Liver (tissue), 3 donors: ENCODE measurements around the gene ICAM5.

ENCODE experiments used
- ATF3 ChIP-seq: IDR thresholded peaks from 2 replicates; pipeline ENCODE4 v1.6.1; 2016; ENCODE audit warnings: antibody characterized with exemption
- EGR1 ChIP-seq, 2 donors: IDR thresholded peaks; 2 replicates each; pipeline ENCODE4 v1.6.1; 2016 to 2018; ENCODE audit warnings: antibody characterized with exemption in 2 of 2, low read depth in 2 of 2
- FOXA2 ChIP-seq: IDR thresholded peaks from 2 replicates; pipeline ENCODE4 v1.6.1; 2016; ENCODE audit warnings: antibody characterized with exemption
- GABPA ChIP-seq, 2 donors: IDR thresholded peaks in 1 of 2; conservative IDR thresholded peaks in 1 of 2; 2 replicates each; pipeline ENCODE4 v1.6.1; 2016; ENCODE audit warnings: antibody characterized with exemption in 2 of 2, mild to moderate bottlenecking in 1 of 2, moderate library complexity in 1 of 2
- HNF4A ChIP-seq, 2 donors: conservative IDR thresholded peaks; 2 replicates each; pipeline ENCODE4 v1.6.1; 2016; ENCODE audit warnings: antibody characterized with exemption in 2 of 2, mild to moderate bottlenecking in 2 of 2
- JUND ChIP-seq, 2 donors: IDR thresholded peaks; 2 replicates each; pipeline ENCODE4 v1.6.1; 2016; ENCODE audit warnings: antibody characterized with exemption in 2 of 2
- MAX ChIP-seq: IDR thresholded peaks from 2 replicates; pipeline ENCODE4 v1.6.1; 2016; ENCODE audit warnings: antibody characterized with exemption
- RAD21 ChIP-seq, 2 donors: IDR thresholded peaks; 2 replicates each; pipeline ENCODE4 v1.6.1; 2016; ENCODE audit warnings: antibody characterized with exemption in 2 of 2, mild to moderate bottlenecking in 2 of 2
- RXRA ChIP-seq, 2 donors: IDR thresholded peaks; 2 replicates each; pipeline ENCODE4 v1.6.1; 2017 to 2018; ENCODE audit warnings: antibody characterized with exemption in 2 of 2, mild to moderate bottlenecking in 1 of 2
- TAF1 ChIP-seq: conservative IDR thresholded peaks from 2 replicates; pipeline ENCODE4 v1.6.1; 2016; ENCODE audit warnings: antibody characterized with exemption, mild to moderate bottlenecking
- YY1 ChIP-seq: IDR thresholded peaks from 2 replicates; pipeline ENCODE4 v1.6.1; 2016; ENCODE audit warnings: antibody characterized with exemption, mild to moderate bottlenecking
- TF ChIP-seq, protein P1 (sequence below): fragments of 150-350 bp; IDR thresholded peaks from 2 replicates; pipeline ENCODE4 v1.5.1; 2017; ENCODE audit warnings: improper control_type of control experiment, low read depth, low read length; ENCODE audit not compliant: missing input control
- TF ChIP-seq, protein P2 (sequence below): IDR thresholded peaks from 2 replicates; pipeline ENCODE4 v1.6.1; 2016; ENCODE audit warnings: antibody characterized with exemption, mild to moderate bottlenecking
- TF ChIP-seq, protein P3 (sequence below): IDR thresholded peaks from 2 replicates; pipeline ENCODE4 v1.6.1; 2016; ENCODE audit warnings: antibody characterized with exemption
- donor health status: healthy.
- donor health status: healthy.

DNA sequence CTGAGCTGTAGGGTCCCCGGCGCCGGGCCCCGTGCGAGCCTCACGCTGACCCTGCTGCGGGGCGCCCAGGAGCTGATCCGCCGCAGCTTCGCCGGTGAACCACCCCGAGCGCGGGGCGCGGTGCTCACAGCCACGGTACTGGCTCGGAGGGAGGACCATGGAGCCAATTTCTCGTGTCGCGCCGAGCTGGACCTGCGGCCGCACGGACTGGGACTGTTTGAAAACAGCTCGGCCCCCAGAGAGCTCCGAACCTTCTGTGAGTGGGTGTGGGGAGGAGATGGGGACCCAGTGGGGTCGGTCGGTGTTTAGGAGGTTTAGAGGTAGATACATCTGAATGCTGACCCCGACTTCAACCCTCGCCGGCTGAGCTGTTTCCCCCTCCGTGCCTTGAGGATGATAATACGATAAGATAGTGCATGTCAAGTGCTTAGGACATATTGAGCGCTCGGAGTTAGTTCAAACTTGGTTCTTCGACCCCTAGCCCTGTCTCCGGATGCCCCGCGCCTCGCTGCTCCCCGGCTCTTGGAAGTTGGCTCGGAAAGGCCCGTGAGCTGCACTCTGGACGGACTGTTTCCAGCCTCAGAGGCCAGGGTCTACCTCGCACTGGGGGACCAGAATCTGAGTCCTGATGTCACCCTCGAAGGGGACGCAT, 1.9 kb downstream of the ICAM5 start:
- TF ChIP-seq GABPA (IDR thresholded peaks at IDR 0.05 in 1 of 2, conservative IDR thresholded peaks at IDR 0.05 in 1 of 2) (no peak), TAF1 (no peak), MAX (no peak), YY1 (no peak), EGR1 (IDR thresholded peaks at IDR 0.05; ENCODE audit: low read depth in 2 of 2) (no peak), ATF3 (no peak), JUND (IDR thresholded peaks at IDR 0.05) (no peak), RXRA (IDR thresholded peaks at IDR 0.05) (no peak), FOXA2 (no peak), HNF4A (conservative IDR thresholded peaks at IDR 0.05) (no peak), RAD21 (IDR thresholded peaks at IDR 0.05) (no peak)
- TF ChIP-seq, protein P1, sequence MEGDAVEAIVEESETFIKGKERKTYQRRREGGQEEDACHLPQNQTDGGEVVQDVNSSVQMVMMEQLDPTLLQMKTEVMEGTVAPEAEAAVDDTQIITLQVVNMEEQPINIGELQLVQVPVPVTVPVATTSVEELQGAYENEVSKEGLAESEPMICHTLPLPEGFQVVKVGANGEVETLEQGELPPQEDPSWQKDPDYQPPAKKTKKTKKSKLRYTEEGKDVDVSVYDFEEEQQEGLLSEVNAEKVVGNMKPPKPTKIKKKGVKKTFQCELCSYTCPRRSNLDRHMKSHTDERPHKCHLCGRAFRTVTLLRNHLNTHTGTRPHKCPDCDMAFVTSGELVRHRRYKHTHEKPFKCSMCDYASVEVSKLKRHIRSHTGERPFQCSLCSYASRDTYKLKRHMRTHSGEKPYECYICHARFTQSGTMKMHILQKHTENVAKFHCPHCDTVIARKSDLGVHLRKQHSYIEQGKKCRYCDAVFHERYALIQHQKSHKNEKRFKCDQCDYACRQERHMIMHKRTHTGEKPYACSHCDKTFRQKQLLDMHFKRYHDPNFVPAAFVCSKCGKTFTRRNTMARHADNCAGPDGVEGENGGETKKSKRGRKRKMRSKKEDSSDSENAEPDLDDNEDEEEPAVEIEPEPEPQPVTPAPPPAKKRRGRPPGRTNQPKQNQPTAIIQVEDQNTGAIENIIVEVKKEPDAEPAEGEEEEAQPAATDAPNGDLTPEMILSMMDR: no peak
- TF ChIP-seq, protein P2, sequence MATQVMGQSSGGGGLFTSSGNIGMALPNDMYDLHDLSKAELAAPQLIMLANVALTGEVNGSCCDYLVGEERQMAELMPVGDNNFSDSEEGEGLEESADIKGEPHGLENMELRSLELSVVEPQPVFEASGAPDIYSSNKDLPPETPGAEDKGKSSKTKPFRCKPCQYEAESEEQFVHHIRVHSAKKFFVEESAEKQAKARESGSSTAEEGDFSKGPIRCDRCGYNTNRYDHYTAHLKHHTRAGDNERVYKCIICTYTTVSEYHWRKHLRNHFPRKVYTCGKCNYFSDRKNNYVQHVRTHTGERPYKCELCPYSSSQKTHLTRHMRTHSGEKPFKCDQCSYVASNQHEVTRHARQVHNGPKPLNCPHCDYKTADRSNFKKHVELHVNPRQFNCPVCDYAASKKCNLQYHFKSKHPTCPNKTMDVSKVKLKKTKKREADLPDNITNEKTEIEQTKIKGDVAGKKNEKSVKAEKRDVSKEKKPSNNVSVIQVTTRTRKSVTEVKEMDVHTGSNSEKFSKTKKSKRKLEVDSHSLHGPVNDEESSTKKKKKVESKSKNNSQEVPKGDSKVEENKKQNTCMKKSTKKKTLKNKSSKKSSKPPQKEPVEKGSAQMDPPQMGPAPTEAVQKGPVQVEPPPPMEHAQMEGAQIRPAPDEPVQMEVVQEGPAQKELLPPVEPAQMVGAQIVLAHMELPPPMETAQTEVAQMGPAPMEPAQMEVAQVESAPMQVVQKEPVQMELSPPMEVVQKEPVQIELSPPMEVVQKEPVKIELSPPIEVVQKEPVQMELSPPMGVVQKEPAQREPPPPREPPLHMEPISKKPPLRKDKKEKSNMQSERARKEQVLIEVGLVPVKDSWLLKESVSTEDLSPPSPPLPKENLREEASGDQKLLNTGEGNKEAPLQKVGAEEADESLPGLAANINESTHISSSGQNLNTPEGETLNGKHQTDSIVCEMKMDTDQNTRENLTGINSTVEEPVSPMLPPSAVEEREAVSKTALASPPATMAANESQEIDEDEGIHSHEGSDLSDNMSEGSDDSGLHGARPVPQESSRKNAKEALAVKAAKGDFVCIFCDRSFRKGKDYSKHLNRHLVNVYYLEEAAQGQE: no peak
- TF ChIP-seq, protein P3, sequence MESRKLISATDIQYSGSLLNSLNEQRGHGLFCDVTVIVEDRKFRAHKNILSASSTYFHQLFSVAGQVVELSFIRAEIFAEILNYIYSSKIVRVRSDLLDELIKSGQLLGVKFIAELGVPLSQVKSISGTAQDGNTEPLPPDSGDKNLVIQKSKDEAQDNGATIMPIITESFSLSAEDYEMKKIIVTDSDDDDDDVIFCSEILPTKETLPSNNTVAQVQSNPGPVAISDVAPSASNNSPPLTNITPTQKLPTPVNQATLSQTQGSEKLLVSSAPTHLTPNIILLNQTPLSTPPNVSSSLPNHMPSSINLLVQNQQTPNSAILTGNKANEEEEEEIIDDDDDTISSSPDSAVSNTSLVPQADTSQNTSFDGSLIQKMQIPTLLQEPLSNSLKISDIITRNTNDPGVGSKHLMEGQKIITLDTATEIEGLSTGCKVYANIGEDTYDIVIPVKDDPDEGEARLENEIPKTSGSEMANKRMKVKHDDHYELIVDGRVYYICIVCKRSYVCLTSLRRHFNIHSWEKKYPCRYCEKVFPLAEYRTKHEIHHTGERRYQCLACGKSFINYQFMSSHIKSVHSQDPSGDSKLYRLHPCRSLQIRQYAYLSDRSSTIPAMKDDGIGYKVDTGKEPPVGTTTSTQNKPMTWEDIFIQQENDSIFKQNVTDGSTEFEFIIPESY: no peak
